CD4-positive, alpha-beta T cell treated with Interleukin-21 for 1 hour (primary cell): ENCODE data around the gene NAA50.

Source experiments
- DNase-seq: peaks from one replicate; pipeline ENCODE4 v3.0.0-alpha.2; 2020

NAA50 gene

DNA sequence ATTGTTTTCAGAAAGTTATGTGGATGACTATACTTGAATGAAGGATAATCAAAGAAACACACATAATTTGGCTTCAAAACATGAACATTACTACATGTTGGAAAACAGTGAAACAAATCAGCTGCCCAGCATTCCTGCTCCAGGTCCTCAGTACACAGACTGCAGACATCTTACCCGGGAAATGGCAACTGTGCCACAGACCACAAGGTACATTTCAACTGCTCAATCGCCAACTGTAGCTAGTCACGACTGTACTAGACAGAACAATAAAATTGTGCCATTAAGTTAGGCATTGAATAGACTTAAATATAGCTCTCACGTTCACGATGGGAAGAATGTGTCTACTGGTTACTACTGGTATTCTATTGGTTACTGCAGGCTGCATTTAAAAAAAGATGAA, 5.0 kb downstream of the NAA50 start:
- no peak for DNase-seq

GRCh38 chr3:113736548-113737089, 9.4 kb downstream of the NAA50 start:
- DNase-seq = peak; percentile 82

DNA sequence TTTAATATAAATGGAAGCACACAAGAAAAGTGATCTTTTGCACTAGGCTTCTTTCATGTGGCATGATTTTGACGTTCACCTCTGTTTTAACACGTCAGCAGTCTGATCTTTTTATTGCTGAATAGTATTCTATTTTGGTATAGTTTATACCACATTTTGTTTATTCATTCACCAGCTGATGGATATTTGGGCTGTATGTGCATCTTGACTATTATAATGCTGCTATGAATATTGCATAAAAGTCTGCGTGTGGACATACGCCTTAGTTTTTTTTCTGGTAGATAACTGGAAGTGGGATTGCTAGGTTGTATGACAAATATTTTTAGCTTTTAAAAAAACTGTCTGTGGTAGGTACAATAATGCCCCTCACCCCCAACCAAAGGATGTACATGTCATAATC, 14.4 kb downstream of the NAA50 start:
- no peak for DNase-seq

DNA sequence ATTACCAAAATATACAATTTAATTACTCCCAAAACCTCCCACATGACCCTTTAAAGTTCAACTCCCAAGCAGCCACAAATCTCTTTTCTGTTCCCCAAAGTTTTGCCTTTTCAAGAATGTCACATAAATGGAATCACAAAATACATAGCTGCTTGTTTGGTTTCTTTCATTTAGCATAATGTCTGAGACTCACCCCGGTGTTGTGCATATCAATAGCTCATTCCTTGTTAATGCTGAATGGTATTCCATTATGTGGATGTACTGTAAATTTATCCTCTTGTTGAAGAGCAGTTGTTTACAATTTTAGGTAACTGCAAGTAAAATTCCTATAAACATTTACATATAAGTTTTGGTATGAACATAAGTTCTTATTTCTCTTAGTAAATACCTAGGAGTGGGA, 15.5 kb downstream of the NAA50 start:
- no peak for DNase-seq

GRCh38 chr3:113728661-113729060, 17.4 kb downstream of the NAA50 start:
- DNase-seq = no peak

DNA sequence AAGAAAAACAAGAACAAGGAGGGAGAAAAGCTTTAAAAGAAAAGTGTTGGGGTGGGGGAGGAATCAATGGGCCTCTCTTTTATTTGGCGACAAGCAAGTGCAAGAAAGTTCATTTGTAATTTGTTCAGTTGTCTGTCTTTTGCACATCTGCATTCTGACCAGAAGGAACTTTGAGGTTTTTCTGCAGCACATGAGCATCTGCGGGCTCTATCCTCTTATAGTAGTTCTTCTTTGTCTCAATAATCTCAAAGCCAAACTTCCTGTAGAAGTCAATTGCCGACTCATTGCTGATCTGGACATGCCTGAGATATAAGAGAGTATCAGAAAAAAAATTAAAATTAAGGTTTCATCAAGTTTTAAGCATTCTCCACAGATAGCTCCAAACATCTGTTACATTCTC, 24.4 kb downstream of the NAA50 start:
- no peak for DNase-seq

GRCh38 chr3:113719758-113720157, 26.3 kb downstream of the NAA50 start:
- DNase-seq = no peak

GRCh38 chr3:113719294-113719693, 26.8 kb downstream of the NAA50 start:
- no peak for DNase-seq

DNA sequence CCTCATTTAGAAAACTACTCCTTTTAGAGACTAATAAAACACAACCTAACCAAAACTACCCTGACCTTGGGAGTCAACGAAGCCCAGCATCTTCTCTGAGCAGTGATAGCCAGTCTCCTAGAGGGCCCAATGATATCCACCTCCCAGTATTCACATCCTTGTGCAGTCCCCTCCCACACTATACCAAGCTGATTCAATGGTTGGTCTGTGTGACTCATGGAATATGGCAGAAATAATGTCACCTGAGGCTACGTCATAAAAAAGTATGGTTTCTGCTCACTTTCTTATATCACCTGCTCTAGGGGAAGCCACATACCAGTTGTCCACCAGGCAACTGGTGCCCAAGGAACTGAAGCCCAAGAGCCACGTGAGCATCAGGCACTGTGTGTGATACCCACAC, 28.2 kb downstream of the NAA50 start:
- no peak for DNase-seq

GRCh38 chr3:113717308-113717707, 28.7 kb downstream of the NAA50 start:
- DNase-seq = no peak

- DNase-seq = no peak
These were observed 31.3 kb downstream of the NAA50 start for GRCh38 chr3:113714702-113715101.

DNA sequence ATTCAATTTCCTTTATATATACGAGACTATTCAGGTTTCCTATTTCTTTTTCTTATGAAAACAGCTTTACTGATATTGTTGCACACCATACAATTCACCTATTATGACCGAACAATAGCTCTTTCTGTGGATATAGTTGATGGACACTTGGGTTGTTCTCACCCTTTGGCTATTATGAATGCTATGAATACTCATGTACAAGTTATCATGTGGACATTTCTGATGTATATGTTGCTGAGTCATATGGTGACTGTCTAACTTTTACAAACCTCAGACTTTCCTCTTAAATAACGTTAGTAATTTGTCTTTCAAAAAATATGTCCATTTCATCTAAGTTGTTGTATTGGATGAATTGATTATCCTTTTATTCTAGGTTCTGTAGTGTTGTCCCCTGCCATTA, 33.9 kb downstream of the NAA50 start:
- DNase-seq = no peak

DNA sequence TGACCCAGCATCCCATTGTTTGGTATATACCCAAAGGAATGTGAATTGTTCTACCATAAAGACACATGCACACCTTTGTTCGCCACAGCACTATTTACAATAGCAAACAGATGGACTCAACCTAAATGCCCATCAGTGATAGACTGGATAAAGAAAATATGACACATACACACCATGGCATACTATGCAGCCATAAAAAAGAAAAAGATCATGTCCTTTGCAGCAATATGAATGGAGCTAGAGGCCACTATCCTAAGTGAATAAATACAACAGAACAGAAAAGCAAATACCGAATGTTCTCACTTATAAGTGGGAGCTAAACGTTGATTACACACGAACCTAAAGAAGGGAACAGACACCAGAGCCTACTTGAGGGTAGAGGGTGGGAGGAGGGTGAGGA, 38.2 kb downstream of the NAA50 start:
- no peak for DNase-seq

- no peak for DNase-seq
These were observed 47.1 kb downstream of the NAA50 start for GRCh38 chr3:113698956-113699355.

GRCh38 chr3:113698213-113698742, 47.8 kb downstream of the NAA50 start:
- DNase-seq = no peak

GRCh38 chr3:113697500-113698090, 48.5 kb downstream of the NAA50 start:
- no peak for DNase-seq

DNA sequence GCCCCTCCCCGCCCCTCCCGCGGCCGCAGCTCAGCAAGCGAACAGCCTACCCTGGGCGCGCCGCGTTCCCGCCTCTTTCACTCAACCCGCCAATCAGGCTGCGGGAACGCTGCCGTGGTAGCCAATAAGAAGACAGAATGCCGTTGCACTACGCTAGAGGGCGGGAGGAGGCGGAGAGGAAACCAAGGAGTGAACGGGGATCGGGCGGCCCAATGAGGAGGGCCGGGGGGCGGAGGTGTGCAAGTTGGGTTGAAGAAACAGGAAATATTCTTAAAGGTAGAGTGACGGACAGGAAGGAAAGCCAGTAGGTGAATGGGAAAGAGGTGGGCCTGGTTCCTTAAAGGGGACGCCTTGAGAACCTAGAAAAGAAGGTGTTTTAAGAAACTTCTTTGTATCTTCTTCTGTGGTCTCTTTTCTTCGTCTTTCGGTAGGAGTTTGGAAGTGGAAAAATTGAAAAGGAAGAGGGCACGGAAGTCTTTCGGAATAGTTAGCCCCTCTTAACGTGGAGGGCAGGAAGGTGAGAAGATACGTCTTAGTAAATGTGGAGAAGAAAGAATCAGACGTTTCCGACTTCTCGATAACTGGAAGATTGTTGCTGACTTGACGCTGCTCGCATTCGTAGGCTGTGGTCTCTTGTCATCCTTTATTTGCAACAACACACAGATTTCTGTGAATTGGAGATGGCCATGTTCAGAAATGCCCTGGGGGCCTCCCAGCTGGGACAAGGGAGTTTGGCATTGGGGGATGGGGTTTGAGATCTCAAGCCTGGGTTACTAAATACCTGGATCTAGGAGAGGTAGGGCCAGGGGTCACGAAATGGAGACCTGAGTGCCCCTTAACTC, 49.2 kb downstream of the NAA50 start:
- peak; percentile 100 for DNase-seq

GRCh38 chr3:113695786-113696645, 50.0 kb downstream of the NAA50 start, which contains the start of gene USF3:
Gene USF3 (minus strand): TSS chr3:113696642. CDS start chr3:113674878, 21,764 bp downstream.
- DNase-seq = peak; percentile 87

- DNase-seq = peak; percentile 9
These were observed 50.6 kb downstream of the NAA50 start for GRCh38 chr3:113695431-113695785.

DNA sequence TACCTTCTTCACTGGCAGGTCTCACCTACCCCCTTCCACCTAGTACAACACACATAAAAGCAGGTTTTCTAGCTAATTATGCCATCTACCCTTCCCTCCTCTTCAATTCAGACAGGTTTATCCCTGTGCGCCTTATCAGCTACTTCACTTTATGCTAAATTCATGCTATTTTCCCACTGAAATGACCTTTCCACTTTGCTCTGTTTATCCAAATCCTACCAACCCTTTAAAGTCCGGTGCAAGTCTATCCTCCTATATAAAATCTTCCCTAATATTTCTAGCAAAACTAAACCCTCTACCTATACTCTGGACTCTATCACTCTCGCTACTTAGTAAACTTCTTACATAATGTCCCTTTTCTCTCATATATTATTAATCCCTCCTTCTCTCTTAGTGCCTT, 55.6 kb downstream of the NAA50 start:
- DNase-seq = no peak

GRCh38 chr3:113685956-113686721, 59.9 kb downstream of the NAA50 start:
- DNase-seq = no peak

DNA sequence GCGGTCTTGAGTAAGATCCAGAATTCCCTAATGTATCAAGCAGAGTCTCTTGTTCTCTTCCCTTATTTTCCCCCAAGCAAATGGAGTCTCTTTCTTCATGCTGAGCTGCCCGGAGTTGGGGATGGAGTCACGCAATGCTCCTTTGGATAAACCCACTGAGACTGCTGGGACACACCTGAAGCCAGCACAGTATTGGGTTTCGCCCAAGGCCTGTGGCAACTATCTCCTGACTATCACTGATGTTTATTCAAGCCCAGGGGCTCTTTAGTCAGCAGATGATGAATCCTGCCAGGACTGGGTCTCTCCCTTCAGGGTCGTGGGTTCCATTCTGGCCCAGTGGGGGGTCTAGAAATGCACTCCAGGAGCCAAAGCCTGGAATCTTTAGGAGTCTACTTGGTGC, 60.9 kb downstream of the NAA50 start:
- DNase-seq = no peak
